Esophagus squamous epithelium (tissue), 5 donors: Measurements from ENCODE around the gene PRPF8. TPM values are rescaled to one million over a fixed set of nuclear protein-coding genes. Genes with fewer than 3 reads are reported as not detected.

Experiments
- DNase-seq: peaks from one replicate; lab custom pipeline; 2025; lab: John Stamatoyannopoulos, UW
- H3K27ac ChIP-seq, 4 donors: fragments of 200-600 bp; sonication (generic); one replicate each; pipeline ENCODE4 v1.5.1; 2016 to 2019; ENCODE audit warnings: mild to moderate bottlenecking in 1 of 4
- H3K27me3 ChIP-seq, 4 donors: fragments of 200-600 bp; sonication (generic); 1 replicate in 3 of 4; 2 replicates in 1 of 4; pipeline versions ENCODE4 v1.5.1 to v1.6.0; 2017 to 2021; ENCODE audit warnings: antibody characterized with exemption in 1 of 4
- H3K36me3 ChIP-seq, 3 donors: fragments of 200-600 bp; sonication (generic); one replicate each; pipeline ENCODE4 v1.5.1; 2016 to 2019
- H3K4me1 ChIP-seq, 3 donors: fragments of 200-600 bp; sonication (generic); one replicate each; pipeline ENCODE4 v1.5.1; 2017 to 2019
- H3K4me3 ChIP-seq, 4 donors: fragments of 200-600 bp; sonication (generic); 1 replicate in 3 of 4; 2 replicates in 1 of 4; pipeline ENCODE4 v1.5.1; 2016 to 2019; ENCODE audit warnings: mild to moderate bottlenecking in 2 of 4, moderate library complexity in 1 of 4
- H3K9me3 ChIP-seq, 3 donors: fragments of 200-600 bp; sonication (generic); one replicate each; pipeline ENCODE4 v1.5.1; 2016 to 2019
- POLR2A ChIP-seq, 4 donors: fragments of 450-650 bp; IDR thresholded peaks; one replicate each; pipeline ENCODE4 v1.6.1; 2017; ENCODE audit warnings: antibody characterized with exemption in 4 of 4, mild to moderate bottlenecking in 4 of 4, moderate library complexity in 3 of 4
- WGBS, 2 donors: methylation state at CpG; one replicate each; pipeline ENCODE4 v1.1.5; 2018; 5-methylcytosine and 5-hydroxymethylcytosine counted together
- intact Hi-C: fragments of 100-400 bp; cut with DNase I; formaldehyde crosslinking; loops from one replicate; pipeline ENCODE4 v1.15.0; 2022
- total RNA-seq, 4 donors: library from RNA; depleted of rRNA; stranded (reverse); fragments of >200 nt; gene quantifications; one replicate each; pipeline ENCODE4 v1.1.0, GENCODE V29; 2016
- TF ChIP-seq, protein P1 (sequence below), 6 experiments: fragments of 450-650 bp in 4 of 6; fragments of 200-600 bp in 2 of 6; sonication (generic) in 2 of 6; IDR thresholded peaks; one replicate each; pipeline ENCODE4 v1.5.1; 2016 to 2019; ENCODE audit warnings: antibody characterized with exemption in 6 of 6, mild to moderate bottlenecking in 4 of 6, moderate library complexity in 4 of 6
- donor health status: DM: yes; HTN: yes; CAD: no.

PRPF8 gene
- total RNA-seq = 100 to 1,000 TPM; 112 to 157 (median 145) TPM

DNA sequence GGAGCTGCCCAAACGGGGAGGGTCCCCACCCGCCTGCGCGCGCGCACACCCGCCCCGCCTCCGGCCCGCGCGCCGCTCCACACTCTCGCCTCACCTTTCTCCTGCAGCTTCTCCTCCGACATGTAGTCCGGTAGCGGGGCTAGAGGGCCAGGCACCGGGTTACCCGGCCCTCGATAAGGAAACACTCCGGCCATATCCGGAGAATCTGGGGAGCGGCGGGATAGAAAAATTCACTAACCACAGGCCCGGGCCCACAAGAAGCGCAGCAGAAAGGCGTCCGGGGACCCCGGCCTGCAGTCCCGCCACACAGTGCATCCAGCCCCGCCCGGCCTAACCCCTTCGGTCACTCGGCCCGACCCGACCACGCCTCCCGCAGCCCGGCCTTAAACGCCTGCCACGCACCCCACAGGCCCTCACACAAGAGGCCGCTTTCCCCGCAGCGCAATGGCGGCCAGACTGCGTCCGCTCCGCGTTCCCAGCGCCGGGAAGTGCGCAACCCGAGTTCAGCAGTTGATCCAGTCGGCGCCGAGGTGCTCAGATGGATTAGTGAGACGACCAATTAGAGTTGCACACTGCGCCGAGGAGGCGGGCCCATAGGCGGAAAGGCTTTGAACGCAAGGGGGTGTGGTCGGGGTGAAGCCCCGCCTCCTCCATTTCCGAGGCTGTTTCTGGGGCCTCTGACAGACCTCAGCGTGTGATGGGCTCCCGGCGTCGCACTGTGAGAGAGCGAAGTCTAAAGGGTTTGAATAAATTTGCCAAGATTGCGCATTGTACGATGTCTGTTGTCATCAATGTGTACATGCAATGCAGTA is at the start of gene PRPF8:
Gene PRPF8, minus strand, starts transcription at position 490 of the 812 bp plus-strand sequence. Its CDS starts 296 bp downstream, at position 194.
- TF ChIP-seq, protein P1, sequence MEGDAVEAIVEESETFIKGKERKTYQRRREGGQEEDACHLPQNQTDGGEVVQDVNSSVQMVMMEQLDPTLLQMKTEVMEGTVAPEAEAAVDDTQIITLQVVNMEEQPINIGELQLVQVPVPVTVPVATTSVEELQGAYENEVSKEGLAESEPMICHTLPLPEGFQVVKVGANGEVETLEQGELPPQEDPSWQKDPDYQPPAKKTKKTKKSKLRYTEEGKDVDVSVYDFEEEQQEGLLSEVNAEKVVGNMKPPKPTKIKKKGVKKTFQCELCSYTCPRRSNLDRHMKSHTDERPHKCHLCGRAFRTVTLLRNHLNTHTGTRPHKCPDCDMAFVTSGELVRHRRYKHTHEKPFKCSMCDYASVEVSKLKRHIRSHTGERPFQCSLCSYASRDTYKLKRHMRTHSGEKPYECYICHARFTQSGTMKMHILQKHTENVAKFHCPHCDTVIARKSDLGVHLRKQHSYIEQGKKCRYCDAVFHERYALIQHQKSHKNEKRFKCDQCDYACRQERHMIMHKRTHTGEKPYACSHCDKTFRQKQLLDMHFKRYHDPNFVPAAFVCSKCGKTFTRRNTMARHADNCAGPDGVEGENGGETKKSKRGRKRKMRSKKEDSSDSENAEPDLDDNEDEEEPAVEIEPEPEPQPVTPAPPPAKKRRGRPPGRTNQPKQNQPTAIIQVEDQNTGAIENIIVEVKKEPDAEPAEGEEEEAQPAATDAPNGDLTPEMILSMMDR (IDR thresholded peaks at IDR 0.05) = peak in 3 of 6 experiments; percentile 8 to 16 (median 15)
- TF ChIP-seq POLR2A (IDR thresholded peaks at IDR 0.05) = peak in 3 of 4 donors; percentile 91 to 96 (median 94)
- no peaks in the 10 kb centered on the region for H3K9me3 ChIP-seq
- peak; percentile 91 for DNase-seq
- H3K27me3 ChIP-seq = no peaks in the 10 kb centered on the region
- WGBS, 2 donors = 0 to 1% methylated on average over 6 to 52 of the region's 72 CpGs
- H3K4me3 ChIP-seq = peak within 1 kb of the TSS; percentile 69 to 92 (median 82)
- H3K36me3 ChIP-seq = peaks cover 0 to 39% (median 30%) of the 10 kb centered on the region in 3 donors
- peak within 1 kb of the TSS; percentile 93 to 97 (median 95) for H3K27ac ChIP-seq
- H3K4me1 ChIP-seq = peaks cover 10 to 37% (median 13%) of the 10 kb centered on the region in 3 donors
- intact Hi-C loops = no loop called here

GRCh38 chr17:1733759-1734158 is 49.1 kb upstream of the PRPF8 start:
- TF ChIP-seq, protein P1 (IDR thresholded peaks at IDR 0.05) = no peak
- peaks cover 16 to 96% (median 25%) of the 10 kb centered on the region in 3 donors for H3K36me3 ChIP-seq

GRCh38 chr17:1732833-1733321 is 48.2 kb upstream of the PRPF8 start:
- Histone ChIP-seq H3K9me3 (no peaks in the 10 kb centered on the region), H3K4me3 (no peak overlapping the region), H3K4me1 (peaks cover 25 to 63% (median 38%) of the 10 kb centered on the region in 3 donors), H3K27ac (no peak overlapping the region), H3K36me3 (peaks cover 22 to 97% (median 22%) of the 10 kb centered on the region in 3 donors), H3K27me3 (no peaks in the 10 kb centered on the region)
- TF ChIP-seq, protein P1 (IDR thresholded peaks at IDR 0.05) = no peak
- no peak for TF ChIP-seq POLR2A (IDR thresholded peaks at IDR 0.05)
- WGBS, 2 donors = 72 to 73% methylated on average over 9 of the region's 11 CpGs
- DNase-seq = no peak
- intact Hi-C loops = no loop called here

More at GRCh38 chr17:1733759-1734158, 49.1 kb upstream of the PRPF8 start:
- Histone ChIP-seq H3K4me3 (no peak overlapping the region), H3K4me1 (peaks cover 25 to 54% (median 38%) of the 10 kb centered on the region in 3 donors), H3K27me3 (no peaks in the 10 kb centered on the region), H3K27ac (no peak overlapping the region), H3K9me3 (no peaks in the 10 kb centered on the region)
- DNase-seq = no peak
- 90 to 94% methylated on average over 25 to 27 of the region's 38 CpGs for WGBS, 2 donors
- intact Hi-C loops = no loop called here

DNA sequence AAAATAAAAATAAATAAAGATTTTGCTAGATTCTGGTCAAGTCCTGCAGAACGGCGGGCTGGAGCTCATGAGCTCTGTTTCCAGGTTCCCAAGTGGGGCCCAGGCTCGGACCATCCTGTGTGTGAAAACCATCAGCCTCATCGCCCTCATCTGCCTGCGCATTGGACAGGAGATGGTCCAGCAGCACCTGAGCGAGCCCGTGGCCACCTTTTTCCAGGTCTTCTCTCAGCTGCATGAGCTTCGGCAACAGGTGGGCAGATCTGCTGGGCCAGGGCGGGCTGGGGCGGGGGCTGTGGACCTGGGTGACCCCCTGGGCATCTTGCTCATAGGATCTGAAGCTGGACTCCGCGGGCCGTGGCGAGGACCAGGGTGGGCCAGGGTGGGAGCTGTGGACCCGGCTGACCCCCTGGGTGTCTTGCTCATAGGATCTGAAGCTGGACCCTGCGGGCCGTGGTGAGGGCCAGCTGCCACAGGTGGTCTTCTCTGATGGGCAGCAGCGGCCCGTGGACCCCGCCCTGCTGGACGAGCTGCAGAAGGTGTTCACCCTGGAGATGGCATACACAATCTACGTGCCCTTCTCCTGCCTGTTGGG is 47.7 kb upstream of the PRPF8 start:
- Histone ChIP-seq H3K27me3 (no peaks in the 10 kb centered on the region), H3K4me3 (no peak overlapping the region), H3K27ac (no peak overlapping the region), H3K9me3 (no peaks in the 10 kb centered on the region), H3K36me3 (peaks cover 21 to 97% (median 23%) of the 10 kb centered on the region in 3 donors), H3K4me1 (peaks cover 26 to 65% (median 38%) of the 10 kb centered on the region in 3 donors)
- no peak for DNase-seq
- WGBS, 2 donors = 93 to 97% methylated on average over 5 to 9 of the region's 22 CpGs
- intact Hi-C loops = no loop called here
- no peak for TF ChIP-seq POLR2A (IDR thresholded peaks at IDR 0.05)
- TF ChIP-seq, protein P1 (IDR thresholded peaks at IDR 0.05) = no peak

DNA sequence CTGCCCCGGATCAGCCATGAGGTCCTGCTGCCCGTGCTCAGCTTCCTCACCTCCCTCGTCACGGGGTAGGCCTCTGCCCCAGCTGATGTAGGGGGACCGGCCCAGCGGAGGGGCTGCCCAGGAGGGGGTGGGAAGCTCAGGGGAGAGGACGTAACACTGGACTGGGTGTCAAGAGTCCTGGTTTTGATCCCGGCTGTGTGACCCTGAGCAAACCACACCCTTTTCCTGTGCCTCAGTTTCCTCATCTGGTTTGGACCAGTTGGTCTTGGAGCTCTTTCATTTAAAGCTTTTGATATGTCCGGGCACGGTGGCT is 46.5 kb upstream of the PRPF8 start:
- no peak for TF ChIP-seq POLR2A (IDR thresholded peaks at IDR 0.05)
- TF ChIP-seq, protein P1 (IDR thresholded peaks at IDR 0.05) = no peak
- H3K36me3 ChIP-seq = peaks cover 26 to 97% (median 28%) of the 10 kb centered on the region in 3 donors
- H3K4me1 ChIP-seq = peaks cover 25 to 65% (median 36%) of the 10 kb centered on the region in 3 donors
- H3K4me3 ChIP-seq = peak overlapping the region in 2 of 4 donors; percentile 15 to 51
- no peaks in the 10 kb centered on the region for H3K9me3 ChIP-seq
- intact Hi-C loops = no loop called here
- peak overlapping the region; percentile 72 to 92 (median 84) for H3K27ac ChIP-seq
- H3K27me3 ChIP-seq = no peaks in the 10 kb centered on the region
- WGBS, 2 donors = no CpG with 5 or more reads among the region's 10 CpGs
- DNase-seq = no peak
